AG09309 (cell line): ENCODE measurements around the gene ATP1A1.

Source experiments
- DNase-seq: peaks from one replicate; pipeline ENCODE4 v3.0.0-alpha.2; 2010; ENCODE audit warnings: low read depth
- H3K4me3 ChIP-seq: 2 replicates; pipeline ENCODE4 v1.5.1; 2011; ENCODE audit warnings: mild to moderate bottlenecking, low read depth, low read length, moderate library complexity; ENCODE audit not compliant: control insufficient read depth
- CTCF ChIP-seq: IDR thresholded peaks from 2 replicates; pipeline ENCODE4 v1.5.1; 2011; ENCODE audit warnings: mild to moderate bottlenecking, low read depth, low read length, inconsistent platforms; ENCODE audit not compliant: insufficient read depth, control insufficient read depth; ENCODE audit errors: missing control alignments

The ATP1A1 gene

GRCh38 chr1:116379674-116380498 is 6.8 kb downstream of the ATP1A1 start:
- DNase-seq: no peak
- no peak overlapping the region for H3K4me3 ChIP-seq
- TF ChIP-seq CTCF: no peak

DNA sequence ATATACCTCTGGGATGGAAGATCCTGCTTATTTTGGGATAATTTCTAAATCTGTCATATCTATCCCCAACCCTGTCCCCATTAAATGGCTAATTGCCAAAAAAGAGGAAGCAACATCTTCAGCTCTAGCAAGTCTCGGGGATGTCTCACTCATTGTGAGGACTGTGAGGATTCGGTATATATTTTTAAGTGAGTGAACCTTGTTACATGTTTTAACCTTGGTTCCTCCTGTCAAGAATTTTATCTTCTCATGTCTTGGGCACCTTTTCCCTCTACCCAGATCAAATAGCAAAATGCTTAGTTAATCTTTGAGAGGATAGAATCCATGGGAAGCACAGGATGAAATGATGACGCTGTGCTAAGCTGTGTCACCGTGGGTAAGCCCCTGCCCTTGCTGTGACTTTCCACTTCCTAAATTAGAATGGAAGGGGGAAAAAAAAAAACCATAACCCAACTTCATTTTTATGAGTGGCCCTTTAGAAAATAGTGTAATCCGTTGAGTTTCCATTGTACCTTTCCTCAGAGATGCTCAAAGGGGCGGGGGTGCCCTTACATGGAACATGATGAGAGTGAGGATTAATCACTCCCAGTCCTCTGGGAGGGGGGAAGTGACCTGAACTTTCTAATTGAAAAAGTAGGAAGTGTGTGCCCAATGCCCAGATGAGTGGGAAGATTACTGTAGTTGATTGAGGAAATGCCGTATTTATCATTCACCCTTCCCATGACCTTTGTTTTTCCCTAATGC is 7.6 kb downstream of the ATP1A1 start:
- no peak for DNase-seq
- no peak for TF ChIP-seq CTCF
- no peak overlapping the region for H3K4me3 ChIP-seq

DNA sequence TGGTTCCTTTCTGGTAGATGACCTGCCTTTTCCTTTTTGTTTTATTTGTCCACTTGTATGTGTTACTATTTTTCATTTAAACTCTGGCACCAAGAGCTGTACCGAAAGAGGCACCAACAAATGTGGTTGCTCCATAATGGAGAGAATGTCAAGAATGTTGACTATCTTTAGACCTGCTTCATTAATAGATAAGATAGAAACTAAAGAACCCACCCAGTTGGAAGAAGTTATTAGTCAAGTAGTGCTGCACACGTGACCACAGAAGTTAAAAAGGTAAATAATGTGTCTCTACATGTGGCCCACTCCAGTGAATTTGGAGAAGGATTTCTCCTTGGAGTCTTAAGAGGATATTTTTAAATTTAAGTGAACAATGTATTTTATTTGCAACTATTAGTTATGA is 9.3 kb downstream of the ATP1A1 start:
- no peak for TF ChIP-seq CTCF
- DNase-seq: no peak
- no peak overlapping the region for H3K4me3 ChIP-seq

DNA sequence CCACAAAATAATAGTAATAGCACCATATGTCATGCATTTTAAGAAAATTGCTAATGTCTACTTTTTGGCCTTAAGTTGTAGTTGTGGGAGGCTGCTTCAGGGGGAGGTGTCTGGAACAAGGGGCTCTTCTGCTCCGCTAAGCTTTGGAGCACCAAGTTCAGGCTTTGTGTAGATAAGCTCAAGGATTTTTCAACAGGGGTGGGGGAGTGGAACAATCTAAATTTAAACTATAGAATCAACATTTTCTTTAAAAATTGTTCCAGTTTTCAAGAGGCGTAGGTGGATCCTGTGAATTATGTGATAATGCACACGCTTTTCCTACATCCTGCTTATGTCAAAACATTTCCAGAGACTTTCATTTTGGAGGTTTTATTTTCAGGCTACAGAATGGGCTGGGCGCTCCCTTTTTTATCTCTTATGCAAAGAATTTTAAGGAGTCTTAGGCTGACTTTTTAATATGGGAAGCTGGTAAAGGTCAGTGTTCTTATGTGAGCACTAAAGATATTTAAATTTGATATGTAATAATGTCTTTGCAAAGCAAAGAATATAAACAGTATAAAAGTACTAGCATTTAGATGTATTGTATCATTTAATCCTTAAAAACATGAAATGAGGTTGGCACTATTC is 9.9 kb downstream of the ATP1A1 start:
- H3K4me3 ChIP-seq: no peak overlapping the region
- TF ChIP-seq CTCF: no peak
- no peak for DNase-seq

- no peak for TF ChIP-seq CTCF
- no peak for DNase-seq
- H3K4me3 ChIP-seq: no peak overlapping the region
These were observed 13.0 kb downstream of the ATP1A1 start for GRCh38 chr1:116386042-116386441.

DNA sequence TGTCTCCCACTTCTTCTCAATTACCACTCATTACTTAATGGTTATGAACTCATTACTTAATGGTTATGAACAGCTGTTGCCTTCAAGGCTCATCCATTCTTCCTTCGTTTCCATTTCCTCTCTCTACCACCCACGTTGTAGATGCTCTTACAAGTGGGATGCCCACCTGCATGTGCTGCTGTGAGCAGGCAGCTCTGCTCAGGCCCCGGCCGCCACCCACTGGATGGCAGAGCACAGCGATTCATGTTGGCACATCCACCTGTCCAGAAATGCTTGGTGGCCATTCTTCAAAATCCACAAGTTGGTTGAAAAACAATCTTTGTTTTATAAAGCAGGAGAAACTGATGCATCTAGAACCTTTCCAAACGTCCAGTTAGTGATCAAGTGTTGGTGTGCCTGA is 14.5 kb downstream of the ATP1A1 start:
- H3K4me3 ChIP-seq: no peak overlapping the region
- DNase-seq: no peak
- no peak for TF ChIP-seq CTCF
